Activated CD4-positive, alpha-beta T cell treated with anti-CD3 and anti-CD28 coated beads, Interleukin-2, amount 10 ng/mL, durations not matched to agents 24 days and 14 days (primary cell): Measurements from ENCODE around the gene STUB1. TPM values are rescaled to one million over a fixed set of nuclear protein-coding genes. Genes with fewer than 3 reads are reported as not detected.
A peak's percentile ranks its signal among the peaks of the same experiment; 100 is the strongest.

Experiments
- DNase-seq: peaks from one replicate; pipeline ENCODE4 v3.0.0; 2022
- H3K27ac Mint-ChIP-seq: one replicate; pipeline ENCODE4 v1.8.0; 2022; ENCODE audit warnings: mild to moderate bottlenecking, mixed read lengths
- H3K27me3 Mint-ChIP-seq: one replicate; pipeline ENCODE4 v1.8.0; 2022; ENCODE audit warnings: mixed read lengths
- H3K36me3 Mint-ChIP-seq: one replicate; pipeline ENCODE4 v1.8.0; 2022; ENCODE audit warnings: low read depth, mild to moderate bottlenecking, mixed read lengths
- H3K4me1 Mint-ChIP-seq: one replicate; pipeline ENCODE4 v1.8.0; 2021; ENCODE audit warnings: mixed read lengths
- H3K4me3 Mint-ChIP-seq: one replicate; pipeline ENCODE4 v1.8.0; 2022; ENCODE audit warnings: mild to moderate bottlenecking, moderate library complexity, mixed read lengths
- H3K9me3 Mint-ChIP-seq: one replicate; pipeline ENCODE4 v1.8.0; 2021; ENCODE audit warnings: mixed read lengths
- intact Hi-C: fragments of 100-400 bp; cut with micrococcal nuclease; formaldehyde crosslinking; loops from one replicate; pipeline ENCODE4 v1.15.1; 2023
- total RNA-seq: library from RNA; stranded (reverse); gene quantifications from 2 replicates; pipeline ENCODE4 v1.2.3, GENCODE V29; 2022

The STUB1 gene
- total RNA-seq, 1 donor from 2014 or later = 93.8 TPM

DNA sequence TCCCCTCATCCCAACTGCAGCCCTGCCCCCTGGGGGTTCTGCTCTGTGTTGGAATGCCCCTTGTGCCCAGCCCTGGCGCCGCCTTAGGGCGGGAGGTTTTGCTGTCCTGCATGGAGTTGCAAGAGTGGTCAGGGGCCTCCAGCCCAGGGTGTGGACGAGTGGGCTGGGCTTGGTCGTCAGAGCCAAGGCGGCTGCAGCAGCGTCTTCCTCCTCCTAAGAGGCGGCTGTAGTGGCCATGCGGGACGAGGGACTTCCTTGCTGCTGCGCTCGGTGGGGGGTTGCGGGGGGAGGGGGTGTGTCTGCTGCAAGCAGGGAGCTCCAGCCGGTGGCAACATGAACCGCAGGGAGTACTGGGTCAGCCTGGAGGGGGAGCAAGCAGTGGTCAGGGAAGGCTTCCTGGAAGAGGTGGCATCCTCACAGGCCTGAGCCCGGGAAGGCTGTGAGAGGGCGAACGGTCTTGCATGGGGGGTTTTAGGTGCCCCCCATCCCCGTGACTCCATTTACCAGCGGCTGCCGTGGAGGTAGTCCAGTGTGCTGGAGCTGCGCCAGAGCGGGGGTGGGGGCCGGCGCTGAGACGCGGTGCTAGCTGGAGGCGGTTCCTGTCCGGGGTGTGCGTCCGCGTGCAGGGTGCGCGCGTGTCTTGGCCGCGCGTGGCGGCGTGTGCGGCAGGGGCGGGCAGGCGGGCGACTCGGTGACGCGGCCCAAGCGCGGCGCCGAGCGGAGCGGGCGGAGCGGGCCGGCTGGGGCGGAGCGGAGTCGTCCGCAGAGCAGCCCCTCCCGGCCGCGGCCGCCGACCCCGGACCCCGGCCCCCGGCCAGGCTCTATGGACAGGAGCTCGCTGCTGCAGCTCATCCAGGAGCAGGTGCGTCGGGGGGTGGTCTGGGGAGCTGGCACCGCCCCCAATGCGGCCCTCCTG lies 5.0 kb upstream of the STUB1 start, which contains the start of gene RHBDL1:
RHBDL1 (plus strand) TSS at position 704 of the 916 bp plus-strand sequence; CDS start at position 824, 120 bp downstream.
- H3K27me3 Mint-ChIP-seq = peaks cover 5% of the 10 kb centered on the region
- DNase-seq = no peak
- H3K4me3 Mint-ChIP-seq = peak within 1 kb of the TSS; percentile 39
- peaks cover 14% of the 10 kb centered on the region for H3K36me3 Mint-ChIP-seq
- no peak within 1 kb of the TSS for H3K27ac Mint-ChIP-seq
- intact Hi-C loops = no loop called here
- H3K9me3 Mint-ChIP-seq = no peaks in the 10 kb centered on the region
- H3K4me1 Mint-ChIP-seq = peaks cover 5% of the 10 kb centered on the region

DNA sequence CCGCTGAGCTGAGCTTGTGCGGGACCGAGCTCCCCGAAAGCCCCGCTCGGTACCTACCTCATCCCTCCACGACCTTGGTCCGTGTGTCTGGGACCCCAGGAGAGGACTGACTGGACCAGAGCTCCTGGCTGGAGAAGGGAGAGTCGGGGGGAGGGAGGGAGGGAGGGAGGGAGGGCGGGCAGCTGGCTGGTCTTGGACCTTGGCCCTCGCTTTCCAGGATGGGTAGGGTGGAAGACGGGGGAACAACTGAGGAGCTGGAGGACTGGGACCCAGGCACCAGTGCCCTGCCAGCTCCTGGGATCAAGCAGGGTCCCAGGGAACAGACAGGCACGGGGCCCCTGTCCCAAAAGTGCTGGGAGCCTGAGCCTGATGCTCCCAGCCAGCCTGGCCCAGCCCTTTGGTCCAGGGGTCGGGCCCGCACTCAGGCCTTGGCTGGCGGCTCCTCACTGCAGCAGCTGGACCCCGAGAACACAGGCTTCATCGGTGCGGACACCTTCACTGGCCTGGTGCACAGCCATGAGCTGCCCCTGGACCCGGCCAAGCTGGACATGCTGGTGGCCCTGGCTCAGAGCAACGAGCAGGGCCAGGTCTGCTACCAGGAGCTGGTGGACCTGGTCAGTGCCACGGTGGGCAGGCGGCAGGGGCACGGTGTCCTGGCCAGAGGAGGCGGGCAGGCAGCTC lies 4.2 kb upstream of the STUB1 start:
- no peak for DNase-seq
- peaks cover 5% of the 10 kb centered on the region for H3K27me3 Mint-ChIP-seq
- no peak overlapping the region for H3K27ac Mint-ChIP-seq
- no peaks in the 10 kb centered on the region for H3K9me3 Mint-ChIP-seq
- intact Hi-C loops = no loop called here
- H3K4me3 Mint-ChIP-seq = no peak overlapping the region
- peaks cover 6% of the 10 kb centered on the region for H3K4me1 Mint-ChIP-seq
- H3K36me3 Mint-ChIP-seq = peaks cover 13% of the 10 kb centered on the region

DNA sequence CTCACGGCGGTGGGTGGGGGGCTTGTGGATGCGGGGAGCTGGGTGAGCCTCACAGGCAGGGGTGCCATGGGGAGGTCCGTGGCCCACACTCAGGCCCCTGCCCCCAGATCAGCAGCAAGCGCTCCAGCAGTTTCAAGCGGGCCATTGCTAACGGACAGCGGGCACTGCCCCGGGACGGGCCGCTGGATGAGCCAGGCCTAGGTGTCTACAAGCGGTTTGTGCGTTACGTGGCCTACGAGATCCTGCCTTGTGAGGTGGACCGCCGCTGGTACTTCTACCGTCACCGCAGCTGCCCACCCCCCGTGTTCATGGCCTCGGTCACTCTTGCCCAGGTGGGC lies 3.7 kb upstream of the STUB1 start:
- Mint-ChIP-seq H3K36me3 (peaks cover 15% of the 10 kb centered on the region), H3K4me1 (peaks cover 9% of the 10 kb centered on the region), H3K27ac (no peak overlapping the region), H3K9me3 (no peaks in the 10 kb centered on the region), H3K4me3 (no peak overlapping the region), H3K27me3 (peaks cover 5% of the 10 kb centered on the region)
- no peak for DNase-seq
- intact Hi-C loops = no loop called here

DNA sequence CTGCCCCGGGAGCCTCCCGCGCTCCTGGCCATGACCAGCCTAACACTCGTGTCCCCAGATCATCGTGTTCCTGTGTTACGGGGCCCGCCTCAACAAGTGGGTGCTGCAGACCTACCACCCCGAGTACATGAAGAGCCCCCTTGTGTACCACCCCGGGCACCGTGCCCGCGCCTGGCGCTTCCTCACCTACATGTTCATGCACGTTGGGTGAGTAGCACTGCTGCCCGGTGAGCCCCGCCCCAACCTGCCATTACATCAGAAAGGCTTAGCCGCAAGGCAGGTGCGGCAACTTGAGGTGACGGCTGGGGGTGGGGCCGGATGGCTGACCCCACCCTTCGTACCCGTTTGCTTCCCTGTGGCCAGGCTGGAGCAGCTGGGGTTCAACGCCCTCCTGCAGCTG lies 3.3 kb upstream of the STUB1 start:
- Mint-ChIP-seq H3K27me3 (peaks cover 5% of the 10 kb centered on the region), H3K36me3 (peaks cover 19% of the 10 kb centered on the region), H3K4me1 (peaks cover 11% of the 10 kb centered on the region), H3K4me3 (no peak overlapping the region), H3K27ac (no peak overlapping the region), H3K9me3 (no peaks in the 10 kb centered on the region)
- DNase-seq = no peak
- intact Hi-C loops = no loop called here

DNA sequence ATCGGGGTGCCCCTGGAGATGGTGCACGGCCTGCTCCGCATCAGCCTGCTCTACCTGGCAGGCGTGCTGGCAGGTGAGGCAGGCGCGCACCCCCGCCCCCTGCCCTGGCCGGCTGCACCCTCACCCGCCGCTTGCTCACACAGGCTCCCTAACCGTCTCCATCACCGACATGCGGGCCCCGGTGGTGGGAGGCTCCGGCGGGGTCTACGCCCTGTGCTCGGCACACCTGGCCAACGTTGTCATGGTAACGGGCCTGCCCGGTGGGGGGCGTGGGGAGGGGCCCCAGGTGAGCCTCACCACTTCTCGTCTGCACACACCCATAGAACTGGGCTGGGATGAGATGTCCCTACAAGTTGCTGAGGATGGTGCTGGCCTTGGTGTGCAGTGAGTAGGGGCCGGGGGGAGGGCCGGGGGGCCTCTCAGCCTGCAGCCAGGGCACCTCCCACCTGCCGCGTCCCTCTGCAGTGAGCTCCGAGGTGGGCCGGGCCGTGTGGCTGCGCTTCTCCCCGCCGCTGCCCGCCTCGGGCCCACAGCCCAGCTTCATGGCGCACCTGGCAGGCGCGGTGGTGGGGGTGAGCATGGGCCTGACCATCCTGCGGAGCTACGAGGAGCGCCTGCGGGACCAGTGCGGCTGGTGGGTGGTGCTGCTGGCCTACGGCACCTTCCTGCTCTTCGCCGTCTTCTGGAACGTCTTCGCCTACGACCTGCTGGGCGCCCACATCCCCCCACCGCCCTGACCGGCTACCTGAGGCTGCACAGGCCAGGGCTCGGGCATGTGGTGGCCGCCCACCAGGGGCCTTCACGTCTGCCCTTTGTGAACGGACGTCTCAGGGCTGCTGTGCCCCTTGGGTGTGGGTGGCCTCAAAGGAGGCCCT lies 2.7 kb upstream of the STUB1 start:
- H3K9me3 Mint-ChIP-seq = no peaks in the 10 kb centered on the region
- peaks cover 14% of the 10 kb centered on the region for H3K4me1 Mint-ChIP-seq
- peaks cover 24% of the 10 kb centered on the region for H3K36me3 Mint-ChIP-seq
- no peak overlapping the region for H3K27ac Mint-ChIP-seq
- H3K27me3 Mint-ChIP-seq = peaks cover 5% of the 10 kb centered on the region
- no peak for DNase-seq
- intact Hi-C loops = no loop called here
- H3K4me3 Mint-ChIP-seq = no peak overlapping the region

- H3K4me3 Mint-ChIP-seq = no peak overlapping the region
- H3K36me3 Mint-ChIP-seq = peaks cover 25% of the 10 kb centered on the region
Measured at GRCh38 chr16:678209-678857, 1.9 kb upstream of the STUB1 start.

GRCh38 chr16:678858-679813 lies 1.1 kb upstream of the STUB1 start:
- Mint-ChIP-seq H3K27me3 (peaks cover 5% of the 10 kb centered on the region), H3K9me3 (no peaks in the 10 kb centered on the region), H3K4me3 (peak overlapping the region; percentile 83), H3K27ac (peak overlapping the region; percentile 75), H3K36me3 (peaks cover 22% of the 10 kb centered on the region), H3K4me1 (peaks cover 16% of the 10 kb centered on the region)
- intact Hi-C loops = loop anchor here (1.0 kb wide), 1 partner anchor 11 kb away; the partner anchor contains the start of gene RHOT2
- peak; percentile 87 for DNase-seq

More at GRCh38 chr16:678209-678857, 1.9 kb upstream of the STUB1 start:
- no peak overlapping the region for H3K27ac Mint-ChIP-seq
- peaks cover 5% of the 10 kb centered on the region for H3K27me3 Mint-ChIP-seq
- intact Hi-C loops = no loop called here
- H3K4me1 Mint-ChIP-seq = peaks cover 16% of the 10 kb centered on the region
- DNase-seq = no peak
- no peaks in the 10 kb centered on the region for H3K9me3 Mint-ChIP-seq

GRCh38 chr16:680625-680945 lies 375 bp downstream of the STUB1 start:
- no peaks in the 10 kb centered on the region for H3K9me3 Mint-ChIP-seq
- H3K36me3 Mint-ChIP-seq = peaks cover 20% of the 10 kb centered on the region
- H3K4me1 Mint-ChIP-seq = peaks cover 14% of the 10 kb centered on the region
- H3K27ac Mint-ChIP-seq = no peak overlapping the region
- intact Hi-C loops = loop anchor here (5.0 kb wide), 1 partner anchor 47 kb away; the partner anchor contains the start of genes CCDC78 and HAGHL
- H3K4me3 Mint-ChIP-seq = peak overlapping the region; percentile 87
- DNase-seq = no peak
- no peaks in the 10 kb centered on the region for H3K27me3 Mint-ChIP-seq

GRCh38 chr16:680967-681745 lies 946 bp downstream of the STUB1 start:
- intact Hi-C loops = loop anchor here (5.0 kb wide), 1 partner anchor 46 kb away; the partner anchor contains the start of genes CCDC78 and HAGHL
- peak; percentile 74 for DNase-seq
- H3K9me3 Mint-ChIP-seq = no peaks in the 10 kb centered on the region

DNA sequence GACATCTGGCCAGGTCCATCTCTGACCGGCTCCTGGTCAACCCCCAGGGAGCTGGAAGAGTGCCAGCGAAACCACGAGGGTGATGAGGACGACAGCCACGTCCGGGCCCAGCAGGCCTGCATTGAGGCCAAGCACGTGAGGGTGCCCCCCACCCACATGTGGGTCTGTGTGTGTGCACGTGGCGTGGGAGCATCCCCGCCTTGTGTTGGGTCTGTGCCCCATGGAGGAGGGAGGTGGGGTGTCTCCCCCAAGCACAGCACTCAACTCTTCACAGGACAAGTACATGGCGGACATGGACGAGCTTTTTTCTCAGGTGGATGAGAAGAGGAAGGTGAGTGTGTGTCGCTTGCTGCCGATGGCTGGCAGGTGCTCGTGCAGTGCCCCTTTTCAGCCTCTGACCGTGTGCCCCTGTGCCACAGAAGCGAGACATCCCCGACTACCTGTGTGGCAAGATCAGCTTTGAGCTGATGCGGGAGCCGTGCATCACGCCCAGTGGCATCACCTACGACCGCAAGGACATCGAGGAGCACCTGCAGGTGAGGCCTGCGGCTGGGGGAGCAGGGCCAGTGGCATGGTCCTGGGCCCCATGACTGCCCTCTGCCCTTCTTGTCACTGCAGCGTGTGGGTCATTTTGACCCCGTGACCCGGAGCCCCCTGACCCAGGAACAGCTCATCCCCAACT lies 1.7 kb downstream of the STUB1 start:
- Mint-ChIP-seq H3K27ac (peak overlapping the region; percentile 56), H3K27me3 (no peaks in the 10 kb centered on the region), H3K4me1 (peaks cover 14% of the 10 kb centered on the region), H3K36me3 (peaks cover 27% of the 10 kb centered on the region), H3K4me3 (peak overlapping the region; percentile 87), H3K9me3 (no peaks in the 10 kb centered on the region)
- no peak for DNase-seq
- intact Hi-C loops = loop anchor here (5.0 kb wide), 1 partner anchor 45 kb away; the partner anchor contains the start of genes CCDC78 and HAGHL

More at GRCh38 chr16:680967-681745, 946 bp downstream of the STUB1 start:
- Mint-ChIP-seq H3K4me3 (peak overlapping the region; percentile 87), H3K4me1 (peaks cover 14% of the 10 kb centered on the region), H3K27me3 (no peaks in the 10 kb centered on the region), H3K27ac (peak overlapping the region; percentile 56), H3K36me3 (peaks cover 24% of the 10 kb centered on the region)
